Measurements from ENCODE around the gene BAHCC1.

The BAHCC1 gene

GRCh38 chr17:81511804-81512561, 116.7 kb downstream of the BAHCC1 start:
- DNase-seq (ENCODE audit: low read depth in 3 of 3, low spot score in 1 of 3), result peak in 1 of 3 donors; percentile 27

- DNase-seq (ENCODE audit: low read depth in 3 of 3, low spot score in 1 of 3), result peak; percentile 81 to 93 (median 86)
Measured at GRCh38 chr17:81512562-81513371, 117.5 kb downstream of the BAHCC1 start, which contains the start of gene ACTG1. Gene ACTG1, minus strand, starts transcription at chr17:81512799. Its CDS starts 445 bp downstream, at chr17:81512354.

- peak in 1 of 3 donors; percentile 46 for DNase-seq (ENCODE audit: low read depth in 3 of 3, low spot score in 1 of 3)
Measured at GRCh38 chr17:81513372-81513752, 118.1 kb downstream of the BAHCC1 start.

- no peak for DNase-seq (ENCODE audit: low read depth in 3 of 3, low spot score in 1 of 3)
Measured at GRCh38 chr17:81513753-81514488, 118.7 kb downstream of the BAHCC1 start.

- DNase-seq (ENCODE audit: low read depth in 3 of 3, low spot score in 1 of 3), result no peak
Measured at GRCh38 chr17:81514489-81514738, 119.2 kb downstream of the BAHCC1 start.

- peak in 2 of 3 donors; percentile 42 to 55 for DNase-seq (ENCODE audit: low read depth in 3 of 3, low spot score in 1 of 3)
Measured at GRCh38 chr17:81514739-81515529, 119.7 kb downstream of the BAHCC1 start.

- no peak for DNase-seq (ENCODE audit: low read depth in 3 of 3, low spot score in 1 of 3)
Measured at GRCh38 chr17:81515530-81516041, 120.3 kb downstream of the BAHCC1 start.

All from stimulated activated CD4-positive, alpha-beta T cell treated with anti-CD3 and anti-CD28 coated beads, TNF-alpha, amount 100 ng/mL, for 1 hour (primary cell).